Common myeloid progenitor, CD34-positive (primary cell): Measurements from ENCODE around the gene FSCN2.
"Not testable (repeated sequence)": the region's sequence is repeated elsewhere in the genome, so short reads cannot be mapped to it uniquely, and the experiment has no call there.

ENCODE experiments used
- CTCF ChIA-PET: fragments of 350-600 bp; sonication (Branson Sonifier 250); formaldehyde crosslinking; loops from one replicate; lab custom pipeline; 2021; ENCODE audit warnings: antibody characterized with exemption; lab: Charles Lee
- POLR2A ChIA-PET: fragments of 350-600 bp; sonication (Branson Sonifier 250); formaldehyde crosslinking; loops from one replicate; lab custom pipeline; 2021; ENCODE audit warnings: antibody characterized with exemption; lab: Charles Lee
- DNase-seq, 3 donors: peaks; one replicate each; pipeline versions ENCODE4 v3.0.0 to v3.0.0-alpha.2; 2013
- H3K27ac ChIP-seq, 2 experiments: 1 replicate in 1 of 2; 2 replicates in 1 of 2; pipeline ENCODE4 v1.7.0; 2013; ENCODE audit warnings: inconsistent platforms in 2 of 2, low read length in 2 of 2, mild to moderate bottlenecking in 2 of 2, low read depth in 1 of 2, moderate library complexity in 1 of 2; ENCODE audit not compliant: severe bottlenecking in 2 of 2, insufficient read depth in 1 of 2, poor library complexity in 1 of 2
- H3K27me3 ChIP-seq, 5 experiments: replicated peaks in 2 of 5; 1 replicate in 3 of 5; 2 replicates in 2 of 5; pipeline versions ENCODE4 v1.6.1 to v1.7.0; 2013; ENCODE audit warnings: low read length in 4 of 5, mild to moderate bottlenecking in 2 of 5, moderate library complexity in 2 of 5, inconsistent platforms in 1 of 5; ENCODE audit not compliant: insufficient read depth in 5 of 5, control insufficient read depth in 4 of 5
- H3K36me3 ChIP-seq, 4 experiments: 1 replicate in 2 of 4; 2 replicates in 2 of 4; pipeline versions ENCODE4 v1.6.1 to v1.7.0; 2013; ENCODE audit warnings: low read length in 3 of 4, control low read depth in 1 of 4, mild to moderate bottlenecking in 1 of 4; ENCODE audit not compliant: control insufficient read depth in 4 of 4, insufficient read depth in 4 of 4
- H3K4me1 ChIP-seq, 4 experiments: 1 replicate in 3 of 4; 2 replicates in 1 of 4; pipeline versions ENCODE4 v1.6.1 to v1.7.1; 2013; ENCODE audit warnings: low read length in 3 of 4, mild to moderate bottlenecking in 3 of 4, control low read depth in 1 of 4, inconsistent platforms in 1 of 4, moderate library complexity in 1 of 4; ENCODE audit not compliant: control insufficient read depth in 4 of 4, insufficient read depth in 4 of 4; ENCODE audit errors: control extremely low read depth in 1 of 4
- H3K4me3 ChIP-seq, 7 experiments: 1 replicate in 4 of 7; 2 replicates in 3 of 7; pipeline versions ENCODE4 v1.5.1 to v1.7.0; 2013; ENCODE audit warnings: mild to moderate bottlenecking in 7 of 7, low read length in 6 of 7, moderate library complexity in 6 of 7, inconsistent platforms in 2 of 7, low read depth in 2 of 7, control low read depth in 1 of 7; ENCODE audit not compliant: insufficient read depth in 4 of 7, control insufficient read depth in 1 of 7; ENCODE audit errors: extremely low read depth in 1 of 7
- H3K9me3 ChIP-seq, 5 experiments: 1 replicate in 4 of 5; 2 replicates in 1 of 5; pipeline versions ENCODE4 v1.6.1 to v1.7.1; 2013; ENCODE audit warnings: low read length in 4 of 5, mild to moderate bottlenecking in 2 of 5, inconsistent platforms in 1 of 5, low read depth in 1 of 5, moderate library complexity in 1 of 5; ENCODE audit not compliant: control insufficient read depth in 4 of 5, insufficient read depth in 2 of 5; ENCODE audit errors: control extremely low read depth in 1 of 5
- WGBS: methylation state at CpG from one replicate; pipeline ENCODE4 v1.1.5; 2013; ENCODE audit not compliant: insufficient coverage; 5-methylcytosine and 5-hydroxymethylcytosine counted together

Gene FSCN2

DNA sequence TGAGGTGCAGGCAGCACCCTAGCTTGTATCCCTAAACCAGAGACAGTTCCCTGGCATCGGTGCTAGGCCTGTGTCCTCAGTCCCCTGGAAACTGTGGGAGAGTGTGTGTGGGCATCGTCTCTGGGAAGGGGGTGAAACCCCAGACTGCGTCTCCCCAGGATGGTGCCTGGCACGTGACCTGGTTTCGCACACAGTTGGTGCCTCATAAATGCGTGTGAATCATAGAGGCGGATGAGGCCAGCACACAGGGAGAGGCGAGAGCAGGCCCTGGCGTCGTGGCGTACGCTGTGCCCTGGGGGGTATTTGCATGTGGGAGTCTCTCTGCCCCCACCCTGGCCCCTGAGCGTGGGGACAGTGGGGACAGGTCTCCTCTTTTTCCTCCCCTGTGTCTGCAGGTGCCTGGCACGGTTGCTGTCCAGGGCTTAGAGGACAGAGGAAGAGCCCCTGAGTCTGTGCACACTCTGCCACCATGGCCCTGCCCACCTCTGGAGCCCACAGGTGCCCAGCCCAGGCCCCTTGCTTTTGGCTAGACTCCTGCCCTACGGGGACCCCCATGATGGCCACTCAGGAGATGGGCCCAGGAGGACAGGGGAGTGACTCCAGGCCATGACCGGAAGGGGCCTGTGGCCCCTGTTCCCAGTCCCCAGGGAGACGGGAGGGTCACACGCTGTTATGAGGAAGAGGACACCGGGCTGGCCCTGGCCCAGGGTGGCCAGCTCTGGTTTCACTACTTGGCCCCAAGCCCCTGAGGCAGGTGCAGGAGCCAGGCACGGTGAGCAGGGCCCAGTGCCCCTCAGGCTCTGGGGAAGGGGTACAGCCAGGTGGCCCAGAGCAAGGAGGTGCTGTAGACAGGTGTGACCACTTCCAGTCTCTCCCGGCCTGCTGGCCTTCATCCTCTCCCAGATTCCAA is 1.3 kb upstream of the FSCN2 start:
- no peak for DNase-seq
- ChIA-PET CTCF (interaction anchor here (0.8 to 1.3 kb wide), 4 partner anchors 11 to 276 kb away, joined by 3 to 5 read pairs (median 3); no protein-coding TSS in a partner anchor), POLR2A (no interaction called here)
- Histone ChIP-seq H3K4me1 (peaks cover 0 to 7% (median 6%) of the 10 kb centered on the region in 4 experiments), H3K27ac (no peak overlapping the region), H3K9me3 (peaks cover 0 to 3% (median 0%) of the 10 kb centered on the region in 5 experiments), H3K36me3 (no peaks in the 10 kb centered on the region), H3K4me3 (no peak overlapping the region), H3K27me3 (peaks cover 0 to 29% (median 0%) of the 10 kb centered on the region in 5 experiments)
- 95% methylated on average over 20 of the region's 21 CpGs for WGBS

DNA sequence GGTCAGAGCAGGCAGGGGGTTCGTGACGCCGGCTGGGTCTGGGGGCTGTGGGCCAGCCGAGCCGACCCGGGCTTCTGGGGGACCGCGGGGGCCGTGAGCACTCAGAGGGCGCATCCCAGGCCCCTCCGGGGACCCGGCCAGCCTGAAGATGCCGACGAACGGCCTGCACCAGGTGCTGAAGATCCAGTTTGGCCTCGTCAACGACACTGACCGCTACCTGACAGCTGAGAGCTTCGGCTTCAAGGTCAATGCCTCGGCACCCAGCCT is 140 bp downstream of the FSCN2 start:
- no peak for DNase-seq
- Histone ChIP-seq H3K9me3 (peaks cover 0 to 3% (median 0%) of the 10 kb centered on the region in 5 experiments), H3K4me3 (no peak overlapping the region), H3K27me3 (peaks cover 0 to 35% (median 0%) of the 10 kb centered on the region in 5 experiments), H3K4me1 (peaks cover 0 to 5% (median 4%) of the 10 kb centered on the region in 4 experiments), H3K27ac (no peak overlapping the region), H3K36me3 (no peaks in the 10 kb centered on the region)
- CTCF ChIA-PET = interaction anchor here (1.0 kb wide), 1 partner anchor 9 kb away, joined by 3 read pairs; no protein-coding TSS in a partner anchor
- 75% methylated on average over 20 of the region's 20 CpGs for WGBS
- POLR2A ChIA-PET = no interaction called here

DNA sequence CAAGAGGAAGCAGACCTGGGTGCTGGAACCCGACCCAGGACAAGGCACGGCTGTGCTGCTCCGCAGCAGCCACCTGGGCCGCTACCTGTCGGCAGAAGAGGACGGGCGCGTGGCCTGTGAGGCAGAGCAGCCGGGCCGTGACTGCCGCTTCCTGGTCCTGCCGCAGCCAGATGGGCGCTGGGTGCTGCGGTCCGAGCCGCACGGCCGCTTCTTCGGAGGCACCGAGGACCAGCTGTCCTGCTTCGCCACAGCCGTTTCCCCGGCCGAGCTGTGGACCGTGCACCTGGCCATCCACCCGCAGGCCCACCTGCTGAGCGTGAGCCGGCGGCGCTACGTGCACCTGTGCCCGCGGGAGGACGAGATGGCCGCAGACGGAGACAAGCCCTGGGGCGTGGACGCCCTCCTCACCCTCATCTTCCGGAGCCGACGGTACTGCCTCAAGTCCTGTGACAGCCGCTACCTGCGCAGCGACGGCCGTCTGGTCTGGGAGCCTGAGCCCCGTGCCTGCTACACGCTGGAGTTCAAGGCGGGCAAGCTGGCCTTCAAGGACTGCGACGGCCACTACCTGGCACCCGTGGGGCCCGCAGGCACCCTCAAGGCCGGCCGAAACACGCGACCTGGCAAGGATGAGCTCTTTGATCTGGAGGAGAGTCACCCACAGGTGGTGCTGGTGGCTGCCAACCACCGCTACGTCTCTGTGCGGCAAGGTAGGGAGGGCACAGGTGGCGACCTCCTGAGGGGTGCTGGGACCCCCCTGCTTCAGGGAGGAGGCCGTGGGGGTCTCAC is 667 bp downstream of the FSCN2 start:
- 96% methylated on average over 52 of the region's 62 CpGs for WGBS
- Histone ChIP-seq H3K4me1 (peaks cover 0 to 4% (median 2%) of the 10 kb centered on the region in 4 experiments), H3K27ac (no peak overlapping the region), H3K4me3 (no peak overlapping the region), H3K36me3 (no peaks in the 10 kb centered on the region), H3K9me3 (peaks cover 0 to 3% (median 0%) of the 10 kb centered on the region in 5 experiments), H3K27me3 (peaks cover 0 to 38% (median 0%) of the 10 kb centered on the region in 5 experiments)
- ChIA-PET CTCF (interaction anchor here (0.7 kb wide), 1 partner anchor 11 kb away, joined by 3 read pairs; no protein-coding TSS in a partner anchor), POLR2A (no interaction called here)
- DNase-seq = no peak

DNA sequence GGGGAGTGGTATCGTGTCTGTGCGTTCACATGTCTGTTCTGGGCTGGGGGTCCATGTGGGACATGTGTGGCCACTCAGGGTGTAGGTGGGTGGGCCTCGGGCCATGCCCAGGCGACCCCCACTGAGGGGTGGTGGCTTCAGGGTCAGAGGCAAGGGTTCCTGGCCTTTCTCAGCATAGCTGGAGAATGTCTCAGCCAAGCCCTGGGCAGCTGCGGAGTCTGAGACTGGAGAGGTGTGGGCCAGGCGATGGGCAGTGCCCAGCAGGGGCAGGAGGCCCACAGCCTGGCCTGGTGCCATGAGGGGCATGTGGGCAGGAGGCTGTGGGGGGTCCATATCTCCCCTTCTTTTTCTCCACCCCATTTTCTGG is 1.2 kb downstream of the FSCN2 start:
- peaks cover 0 to 6% (median 2%) of the 10 kb centered on the region in 4 experiments for H3K4me1 ChIP-seq
- peaks cover 0 to 36% (median 0%) of the 10 kb centered on the region in 5 experiments for H3K27me3 ChIP-seq
- no peak overlapping the region for H3K27ac ChIP-seq
- no peak for DNase-seq
- ChIA-PET CTCF (no interaction called here), POLR2A (no interaction called here)
- no peaks in the 10 kb centered on the region for H3K36me3 ChIP-seq
- 93% methylated on average over 6 of the region's 6 CpGs for WGBS
- peaks cover 0 to 3% (median 0%) of the 10 kb centered on the region in 5 experiments for H3K9me3 ChIP-seq
- H3K4me3 ChIP-seq = no peak overlapping the region

DNA sequence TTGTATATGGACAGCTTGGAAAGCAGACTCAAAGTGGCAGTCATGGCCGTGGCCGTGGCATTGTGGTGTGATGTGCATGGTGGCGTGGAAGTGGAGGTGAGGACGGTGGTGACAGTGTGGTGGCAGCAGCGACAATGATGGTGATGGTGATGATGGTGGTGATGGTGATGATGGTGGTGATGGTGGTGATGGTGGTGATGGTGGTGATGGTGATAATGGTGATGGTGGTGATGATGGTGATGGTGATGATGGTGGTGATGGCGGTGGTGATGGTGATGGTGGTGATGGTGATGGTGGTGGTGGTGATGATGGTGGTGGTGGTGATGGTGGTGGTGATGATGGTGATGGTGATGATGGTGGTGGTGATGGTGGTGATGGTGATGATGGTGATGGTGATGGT is 2.8 kb downstream of the FSCN2 start:
- H3K27me3 ChIP-seq = peaks cover 0 to 52% (median 3%) of the 10 kb centered on the region in 5 experiments
- DNase-seq, H3K27ac ChIP-seq, H3K9me3 ChIP-seq, H3K4me1 ChIP-seq, POLR2A ChIA-PET, H3K4me3 ChIP-seq, H3K36me3 ChIP-seq: not testable (repeated sequence)
- WGBS = 81% methylated on average over 6 of the region's 6 CpGs
- CTCF ChIA-PET = interaction anchor here (0.9 kb wide), 1 partner anchor 273 kb away, joined by 4 read pairs; no protein-coding TSS in a partner anchor

DNA sequence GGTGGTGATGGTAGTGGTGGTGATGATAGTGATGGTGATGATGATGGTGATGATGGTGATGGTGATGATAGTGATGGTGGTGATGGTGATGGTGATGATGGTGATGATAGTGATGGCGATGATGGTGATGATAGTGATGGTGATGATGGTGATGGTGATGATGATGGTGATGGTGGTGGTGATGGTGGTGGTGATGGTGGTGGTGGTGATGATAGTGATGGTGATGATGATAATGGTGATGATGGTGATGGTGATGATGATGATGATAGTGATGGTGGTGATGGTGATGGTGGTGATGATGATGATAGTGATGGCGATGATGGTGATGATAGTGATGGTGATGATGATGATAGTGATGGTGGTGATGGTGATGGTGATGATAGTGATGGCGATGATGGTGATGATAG is 3.8 kb downstream of the FSCN2 start:
- POLR2A ChIA-PET, DNase-seq, CTCF ChIA-PET, H3K4me3 ChIP-seq, H3K36me3 ChIP-seq, H3K27ac ChIP-seq, H3K9me3 ChIP-seq: not testable (repeated sequence)
- Histone ChIP-seq H3K27me3 (peaks cover 0 to 58% (median 6%) of the 10 kb centered on the region in 5 experiments), H3K4me1 (peaks cover 0 to 13% (median 6%) of the 10 kb centered on the region in 4 experiments)
- 97% methylated on average over 3 of the region's 3 CpGs for WGBS
